GM12873 (cell line): Measurements from ENCODE around the gene MUC5AC.

Source experiments
- TF ChIP-seq, protein P1 (sequence below): IDR thresholded peaks from 2 replicates; pipeline ENCODE4 v1.5.1; 2012; ENCODE audit warnings: low read depth, mild to moderate bottlenecking, moderate library complexity, low read length, control low read depth; ENCODE audit not compliant: insufficient read depth; ENCODE audit errors: missing control alignments

Gene MUC5AC

DNA sequence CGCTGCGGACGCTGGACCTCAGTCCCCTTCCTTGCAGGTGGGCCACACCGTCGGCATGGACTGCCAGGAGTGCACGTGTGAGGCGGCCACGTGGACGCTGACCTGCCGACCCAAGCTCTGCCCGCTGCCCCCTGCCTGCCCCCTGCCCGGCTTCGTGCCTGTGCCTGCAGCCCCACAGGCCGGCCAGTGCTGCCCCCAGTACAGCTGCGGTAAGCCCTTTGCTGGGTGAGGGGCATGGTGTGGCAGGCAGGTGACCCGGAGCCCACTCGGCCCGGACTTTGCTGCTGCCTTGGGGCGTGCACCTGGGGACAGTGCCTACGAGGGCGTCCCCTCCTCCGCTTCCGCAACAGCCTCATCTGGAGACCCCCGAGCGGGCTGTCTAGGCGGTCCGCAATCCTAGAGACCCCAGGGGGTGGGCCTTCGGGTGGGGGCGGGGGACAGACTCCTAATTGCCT lies 39.7 kb downstream of the MUC5AC start:
- TF ChIP-seq, protein P1, sequence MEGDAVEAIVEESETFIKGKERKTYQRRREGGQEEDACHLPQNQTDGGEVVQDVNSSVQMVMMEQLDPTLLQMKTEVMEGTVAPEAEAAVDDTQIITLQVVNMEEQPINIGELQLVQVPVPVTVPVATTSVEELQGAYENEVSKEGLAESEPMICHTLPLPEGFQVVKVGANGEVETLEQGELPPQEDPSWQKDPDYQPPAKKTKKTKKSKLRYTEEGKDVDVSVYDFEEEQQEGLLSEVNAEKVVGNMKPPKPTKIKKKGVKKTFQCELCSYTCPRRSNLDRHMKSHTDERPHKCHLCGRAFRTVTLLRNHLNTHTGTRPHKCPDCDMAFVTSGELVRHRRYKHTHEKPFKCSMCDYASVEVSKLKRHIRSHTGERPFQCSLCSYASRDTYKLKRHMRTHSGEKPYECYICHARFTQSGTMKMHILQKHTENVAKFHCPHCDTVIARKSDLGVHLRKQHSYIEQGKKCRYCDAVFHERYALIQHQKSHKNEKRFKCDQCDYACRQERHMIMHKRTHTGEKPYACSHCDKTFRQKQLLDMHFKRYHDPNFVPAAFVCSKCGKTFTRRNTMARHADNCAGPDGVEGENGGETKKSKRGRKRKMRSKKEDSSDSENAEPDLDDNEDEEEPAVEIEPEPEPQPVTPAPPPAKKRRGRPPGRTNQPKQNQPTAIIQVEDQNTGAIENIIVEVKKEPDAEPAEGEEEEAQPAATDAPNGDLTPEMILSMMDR = no peak

DNA sequence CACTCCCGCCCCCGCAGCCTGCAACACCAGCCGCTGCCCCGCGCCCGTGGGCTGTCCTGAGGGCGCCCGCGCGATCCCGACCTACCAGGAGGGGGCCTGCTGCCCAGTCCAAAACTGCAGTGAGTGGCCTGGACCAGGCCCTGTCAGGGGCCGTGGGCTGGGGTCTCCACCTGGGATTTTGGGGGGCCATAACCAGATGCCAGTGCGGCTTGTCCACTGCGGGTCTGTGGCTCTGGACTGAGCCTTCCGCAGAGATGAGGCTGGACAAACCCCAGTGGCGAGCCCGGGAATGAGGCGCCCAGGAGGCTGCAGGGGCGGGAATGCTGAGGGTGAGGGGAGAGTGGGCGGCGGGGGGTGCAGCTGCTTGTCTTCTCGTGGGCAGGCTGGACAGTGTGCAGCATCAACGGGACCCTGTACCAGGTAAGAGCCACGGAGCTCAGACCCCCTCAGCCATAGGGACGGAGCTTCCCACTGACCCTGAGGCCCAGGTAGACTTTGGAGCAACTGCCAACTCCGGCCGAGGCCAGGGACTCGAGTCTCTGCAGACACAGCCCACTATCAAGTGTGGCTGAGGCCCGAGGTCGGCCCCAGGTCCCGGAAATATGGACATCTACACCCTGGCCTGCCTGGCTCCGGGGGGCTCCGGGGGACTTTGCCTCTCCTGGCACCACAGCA lies 40.3 kb downstream of the MUC5AC start:
- TF ChIP-seq, protein P1 = peak; percentile 3

DNA sequence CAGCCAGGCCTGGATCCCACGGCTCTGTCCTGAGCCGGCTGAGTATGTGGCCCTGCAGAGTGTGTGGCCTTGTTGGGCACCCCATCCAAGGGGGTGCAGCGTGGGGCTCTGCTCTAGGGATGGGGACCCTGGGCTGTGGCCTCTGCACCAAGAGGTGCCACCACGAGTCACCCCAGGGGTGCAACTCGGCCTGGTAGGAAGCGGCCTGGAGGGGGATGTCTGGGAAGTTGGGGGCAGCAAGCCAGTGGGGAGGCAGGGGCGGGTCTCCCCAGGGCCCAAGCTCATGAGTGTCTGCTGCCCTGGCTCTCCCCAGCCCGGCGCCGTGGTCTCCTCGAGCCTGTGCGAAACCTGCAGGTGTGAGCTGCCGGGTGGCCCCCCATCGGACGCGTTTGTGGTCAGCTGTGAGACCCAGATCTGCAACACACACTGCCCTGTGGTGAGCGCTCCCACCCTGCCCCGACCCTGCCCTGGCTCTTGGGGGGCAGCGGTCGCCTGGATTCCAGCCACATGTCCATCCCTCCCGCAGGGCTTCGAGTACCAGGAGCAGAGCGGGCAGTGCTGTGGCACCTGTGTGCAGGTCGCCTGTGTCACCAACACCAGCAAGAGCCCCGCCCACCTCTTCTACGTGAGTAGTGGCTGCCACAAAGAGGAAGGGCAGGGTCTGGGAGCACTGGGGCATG lies 40.9 kb downstream of the MUC5AC start:
- TF ChIP-seq, protein P1 = no peak

DNA sequence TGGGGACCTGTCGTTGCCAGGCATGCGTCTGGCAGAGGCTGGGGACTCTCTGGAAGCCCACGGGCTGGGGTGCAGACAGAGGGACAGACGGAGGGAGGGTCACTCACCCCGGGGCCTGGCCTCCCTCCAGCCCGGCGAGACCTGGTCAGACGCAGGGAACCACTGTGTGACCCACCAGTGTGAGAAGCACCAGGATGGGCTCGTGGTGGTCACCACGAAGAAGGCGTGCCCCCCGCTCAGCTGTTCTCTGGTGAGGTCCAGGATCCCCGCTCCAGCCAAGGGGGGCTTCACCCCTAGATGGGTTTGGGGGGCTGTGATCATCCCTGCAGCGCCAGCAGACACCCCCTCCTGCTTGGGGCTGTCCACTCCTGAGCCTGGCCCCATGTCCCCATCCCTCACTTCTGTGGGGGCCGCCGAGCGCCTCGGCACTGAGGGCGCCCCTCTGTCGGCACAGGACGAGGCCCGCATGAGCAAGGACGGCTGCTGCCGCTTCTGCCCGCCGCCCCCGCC lies 41.5 kb downstream of the MUC5AC start:
- TF ChIP-seq, protein P1 = no peak

DNA sequence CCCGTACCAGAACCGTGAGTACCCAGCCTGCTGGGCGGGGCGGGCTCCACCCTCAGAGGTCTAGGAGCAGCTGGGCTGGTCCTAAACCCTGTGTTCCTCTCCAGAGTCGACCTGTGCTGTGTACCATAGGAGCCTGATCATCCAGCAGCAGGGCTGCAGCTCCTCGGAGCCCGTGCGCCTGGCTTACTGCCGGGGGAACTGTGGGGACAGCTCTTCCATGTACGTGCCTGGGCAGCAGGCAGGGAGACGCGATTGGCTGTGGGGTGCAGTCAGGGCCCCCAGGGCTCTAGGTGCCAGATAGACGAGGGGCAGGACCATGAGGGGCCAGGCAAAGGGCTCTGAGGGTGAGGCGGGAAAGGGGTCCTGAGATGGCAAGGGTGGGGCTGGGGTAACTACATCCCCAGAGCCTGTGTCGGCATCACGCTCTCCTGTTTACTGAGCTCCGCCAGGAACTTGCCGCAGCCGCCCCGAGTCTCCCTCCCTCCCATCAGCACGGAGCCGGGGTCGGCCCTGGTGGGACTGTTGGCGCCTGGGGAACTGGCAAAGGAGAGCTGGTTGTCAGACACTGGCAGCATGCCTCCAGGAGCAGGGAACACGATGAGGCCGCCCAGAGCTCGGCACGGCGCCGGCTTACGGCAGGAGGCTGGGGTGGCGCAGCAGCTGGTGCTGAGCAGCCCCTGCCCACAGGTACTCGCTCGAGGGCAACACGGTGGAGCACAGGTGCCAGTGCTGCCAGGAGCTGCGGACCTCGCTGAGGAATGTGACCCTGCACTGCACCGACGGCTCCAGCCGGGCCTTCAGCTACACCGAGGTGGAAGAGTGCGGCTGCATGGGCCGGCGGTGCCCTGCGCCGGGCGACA lies 42.2 kb downstream of the MUC5AC start:
- TF ChIP-seq, protein P1 = no peak

DNA sequence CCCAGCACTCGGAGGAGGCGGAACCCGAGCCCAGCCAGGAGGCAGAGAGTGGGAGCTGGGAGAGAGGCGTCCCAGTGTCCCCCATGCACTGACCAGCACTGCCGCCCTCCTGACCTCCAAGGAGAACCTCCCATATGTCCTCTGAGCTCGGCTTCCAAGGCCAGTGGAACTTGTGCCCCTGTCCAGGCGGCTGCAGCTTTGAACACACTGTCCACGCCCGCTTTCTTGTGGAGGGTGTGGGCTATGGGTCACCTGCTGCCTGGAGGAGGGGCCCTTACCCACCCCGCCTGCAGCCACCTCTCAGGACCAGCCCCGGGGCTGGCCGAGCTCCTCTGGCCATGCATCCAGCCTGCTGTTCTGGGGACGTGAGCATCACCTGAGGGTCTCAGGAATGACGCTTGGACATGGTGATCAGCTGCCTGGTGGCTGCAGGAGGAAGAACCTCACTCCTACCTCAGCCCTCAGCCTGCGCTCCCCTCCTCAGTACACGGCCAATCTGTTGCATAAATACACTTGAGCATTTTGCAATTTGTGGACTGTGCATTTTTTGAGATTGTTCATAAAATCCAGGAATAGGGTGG lies 42.9 kb downstream of the MUC5AC start:
- TF ChIP-seq, protein P1 = no peak
